ENCODE data around the gene FUT8. TPM values are rescaled to one million over a fixed set of nuclear protein-coding genes. Genes with fewer than 3 reads are reported as not detected.
A peak's percentile ranks its signal among the peaks of the same experiment; 100 is the strongest.

The FUT8 gene
- total and polyA plus RNA-seq, 2 experiments from 2014 or later: 17.4 to 35.4 TPM

- Histone ChIP-seq H3K27me3 (no peaks in the 10 kb centered on the region), H3K9me3 (ENCODE audit: low read depth) (no peaks in the 10 kb centered on the region), H3K27ac (no peak overlapping the region), H3K36me3 (no peaks in the 10 kb centered on the region), H3K4me1 (ENCODE audit: low read depth) (no peaks in the 10 kb centered on the region), H3K4me3 (no peak overlapping the region)
- DNase-seq (ENCODE audit: low read depth in 1 of 2, low spot score in 1 of 2): no peak
- TF ChIP-seq, protein P1, sequence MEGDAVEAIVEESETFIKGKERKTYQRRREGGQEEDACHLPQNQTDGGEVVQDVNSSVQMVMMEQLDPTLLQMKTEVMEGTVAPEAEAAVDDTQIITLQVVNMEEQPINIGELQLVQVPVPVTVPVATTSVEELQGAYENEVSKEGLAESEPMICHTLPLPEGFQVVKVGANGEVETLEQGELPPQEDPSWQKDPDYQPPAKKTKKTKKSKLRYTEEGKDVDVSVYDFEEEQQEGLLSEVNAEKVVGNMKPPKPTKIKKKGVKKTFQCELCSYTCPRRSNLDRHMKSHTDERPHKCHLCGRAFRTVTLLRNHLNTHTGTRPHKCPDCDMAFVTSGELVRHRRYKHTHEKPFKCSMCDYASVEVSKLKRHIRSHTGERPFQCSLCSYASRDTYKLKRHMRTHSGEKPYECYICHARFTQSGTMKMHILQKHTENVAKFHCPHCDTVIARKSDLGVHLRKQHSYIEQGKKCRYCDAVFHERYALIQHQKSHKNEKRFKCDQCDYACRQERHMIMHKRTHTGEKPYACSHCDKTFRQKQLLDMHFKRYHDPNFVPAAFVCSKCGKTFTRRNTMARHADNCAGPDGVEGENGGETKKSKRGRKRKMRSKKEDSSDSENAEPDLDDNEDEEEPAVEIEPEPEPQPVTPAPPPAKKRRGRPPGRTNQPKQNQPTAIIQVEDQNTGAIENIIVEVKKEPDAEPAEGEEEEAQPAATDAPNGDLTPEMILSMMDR (IDR thresholded peaks at IDR 0.05; ENCODE audit: low read depth, low read length): no peak
Measured at GRCh38 chr14:65387628-65388027, 24.9 kb upstream of the FUT8 start.

- Histone ChIP-seq H3K36me3 (no peaks in the 10 kb centered on the region), H3K27me3 (no peaks in the 10 kb centered on the region), H3K27ac (no peak overlapping the region), H3K4me1 (ENCODE audit: low read depth) (no peaks in the 10 kb centered on the region), H3K4me3 (no peak overlapping the region), H3K9me3 (ENCODE audit: low read depth) (no peaks in the 10 kb centered on the region)
- DNase-seq (ENCODE audit: low read depth in 1 of 2, low spot score in 1 of 2): no peak
- TF ChIP-seq, protein P1 (IDR thresholded peaks at IDR 0.05; ENCODE audit: low read depth, low read length): no peak
Measured at GRCh38 chr14:65392296-65392695, 20.2 kb upstream of the FUT8 start.

- Histone ChIP-seq H3K4me1 (ENCODE audit: low read depth) (no peaks in the 10 kb centered on the region), H3K9me3 (ENCODE audit: low read depth) (no peaks in the 10 kb centered on the region), H3K27me3 (no peaks in the 10 kb centered on the region), H3K36me3 (no peaks in the 10 kb centered on the region), H3K4me3 (no peak overlapping the region), H3K27ac (no peak overlapping the region)
- DNase-seq (ENCODE audit: low read depth in 1 of 2, low spot score in 1 of 2): no peak
- TF ChIP-seq, protein P1 (IDR thresholded peaks at IDR 0.05; ENCODE audit: low read depth, low read length): no peak
Measured at GRCh38 chr14:65396082-65396910, 16.2 kb upstream of the FUT8 start.

DNA sequence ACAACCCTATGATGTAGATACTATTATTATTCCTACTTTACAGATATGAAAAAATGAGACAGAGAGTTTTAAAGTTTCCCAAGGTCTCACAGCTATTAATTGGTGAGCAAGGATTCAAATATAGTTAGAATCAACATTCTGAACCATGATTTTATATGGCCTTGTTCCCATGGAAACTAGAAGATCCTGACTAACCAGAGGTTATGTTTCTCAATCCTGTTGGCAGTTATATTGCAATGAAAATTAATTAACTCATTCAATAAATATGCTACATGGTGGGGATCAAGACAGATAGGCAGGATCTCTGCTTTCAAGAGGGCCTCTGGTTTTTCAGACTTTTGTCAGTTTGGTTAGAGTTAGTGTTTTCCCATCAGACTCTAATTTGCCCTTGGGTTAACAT lies 9.3 kb upstream of the FUT8 start:
- H3K36me3 ChIP-seq: no peaks in the 10 kb centered on the region
- no peak overlapping the region for H3K4me3 ChIP-seq
- no peak overlapping the region for H3K27ac ChIP-seq
- no peaks in the 10 kb centered on the region for H3K27me3 ChIP-seq
- DNase-seq (ENCODE audit: low read depth in 1 of 2, low spot score in 1 of 2): peak in 1 of 2 donors; percentile 59
- H3K9me3 ChIP-seq (ENCODE audit: low read depth): no peaks in the 10 kb centered on the region
- H3K4me1 ChIP-seq (ENCODE audit: low read depth): peaks cover 4% of the 10 kb centered on the region
- TF ChIP-seq, protein P1 (IDR thresholded peaks at IDR 0.05; ENCODE audit: low read depth, low read length): no peak

DNA sequence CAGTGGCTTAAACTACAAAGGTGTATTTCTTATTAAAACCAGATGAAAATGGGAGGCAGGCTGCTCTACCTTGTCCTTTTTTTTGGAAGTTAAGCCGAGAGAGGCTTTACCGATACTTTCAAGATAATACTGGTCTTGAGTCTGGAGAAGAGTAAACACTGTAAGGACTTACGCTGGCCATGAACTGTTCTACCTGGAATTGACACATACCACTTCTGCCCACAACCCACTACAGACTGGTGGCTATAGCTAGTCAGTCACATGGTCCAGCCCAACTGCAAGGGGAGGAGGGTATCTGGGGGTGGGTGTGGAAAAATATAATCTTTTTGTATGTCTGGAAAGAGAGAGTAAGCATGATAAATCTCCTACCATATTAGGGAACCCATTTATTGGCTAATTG lies 4.4 kb upstream of the FUT8 start:
- Histone ChIP-seq H3K27ac (no peak overlapping the region), H3K4me1 (ENCODE audit: low read depth) (no peaks in the 10 kb centered on the region), H3K27me3 (no peaks in the 10 kb centered on the region), H3K9me3 (ENCODE audit: low read depth) (no peaks in the 10 kb centered on the region), H3K4me3 (no peak overlapping the region), H3K36me3 (no peaks in the 10 kb centered on the region)
- TF ChIP-seq, protein P1 (IDR thresholded peaks at IDR 0.05; ENCODE audit: low read depth, low read length): no peak
- DNase-seq (ENCODE audit: low read depth in 1 of 2, low spot score in 1 of 2): no peak

Data from cardiac muscle cell (in vitro differentiated cells and primary cell).